NT2/D1 (cell line): Measurements from ENCODE around the gene DCP1B.

Experiments
- YY1 ChIP-seq: IDR thresholded peaks from 2 replicates; pipeline ENCODE4 v1.6.1; 2011; ENCODE audit not compliant: insufficient read length, insufficient read depth
- ZNF274 ChIP-seq: IDR thresholded peaks from 2 replicates; pipeline ENCODE4 v1.6.1; 2011; ENCODE audit warnings: mild to moderate bottlenecking, low read depth, low read length

- TF ChIP-seq ZNF274 (no peak), YY1 (no peak)
These were observed 57.2 kb downstream of the DCP1B start for GRCh38 chr12:1947081-1947480.
